ENCODE results near the gene USP36.

GRCh38 chr17:78793968-78794367 is 46.6 kb downstream of the USP36 start:
- TF ChIP-seq GATA2 (IDR thresholded peaks at IDR 0.05; ENCODE audit: low read depth, low read length) (no peak), GATA3 (IDR thresholded peaks at IDR 0.05; ENCODE audit: low read depth, low read length) (no peak)

All from SH-SY5Y (cell line).